Activated naive CD8-positive, alpha-beta T cell treated with anti-CD3 and anti-CD28 coated beads, Interleukin-2, amount 10 ng/mL, durations not matched to agents 7 days and 5 days (primary cell): ENCODE measurements around the gene OR4L1. TPM values are rescaled to one million over a fixed set of nuclear protein-coding genes. Genes with fewer than 3 reads are reported as not detected.

Experiments
- total RNA-seq, 2 experiments: library from RNA; stranded (reverse); gene quantifications; one replicate each; pipeline ENCODE4 v1.2.3, GENCODE V29; 2021

The OR4L1 gene
- total RNA-seq, 2 experiments from 2014 or later: not detected

Other genes starting within 250 kb of the OR4L1 start
- not detected for gene OR4K2, start 184.9 kb upstream of the OR4L1 start, total RNA-seq
- gene OR4K5, start 139.4 kb upstream of the OR4L1 start, total RNA-seq: not detected
- gene OR4K1, start 129.1 kb upstream of the OR4L1 start, total RNA-seq: not detected
- not detected for gene OR4K15, start 84.5 kb upstream of the OR4L1 start, total RNA-seq
- gene OR4Q2, start 57.9 kb upstream of the OR4L1 start, total RNA-seq: not detected
- not detected for gene OR4K14, start 40.7 kb upstream of the OR4L1 start, total RNA-seq
- gene OR4K13, start 24.0 kb upstream of the OR4L1 start, total RNA-seq: not detected
- gene OR4K17, start 50.7 kb downstream of the OR4L1 start, total RNA-seq: not detected
- gene OR4N5, start 78.8 kb downstream of the OR4L1 start, total RNA-seq: not detected
- not detected for gene OR11G2, start 130.9 kb downstream of the OR4L1 start, total RNA-seq
- not detected for gene OR11H6, start 163.7 kb downstream of the OR4L1 start, total RNA-seq
- not detected for gene OR11H7, start 168.9 kb downstream of the OR4L1 start, total RNA-seq
- not detected for gene OR11H4, start 179.2 kb downstream of the OR4L1 start, total RNA-seq
- gene TTC5, start 245.9 kb downstream of the OR4L1 start, total RNA-seq: 10 to 100 TPM; 21.9 to 22.2 TPM